Esophagus squamous epithelium (tissue), 4 donors: Measurements from ENCODE around the gene SSH2.

Experiments
- POLR2A ChIP-seq, 4 donors: fragments of 450-650 bp; IDR thresholded peaks; one replicate each; pipeline ENCODE4 v1.6.1; 2017; ENCODE audit warnings: antibody characterized with exemption in 4 of 4, mild to moderate bottlenecking in 4 of 4, moderate library complexity in 3 of 4
- TF ChIP-seq, protein P1 (sequence below), 6 experiments: fragments of 450-650 bp in 4 of 6; fragments of 200-600 bp in 2 of 6; sonication (generic) in 2 of 6; IDR thresholded peaks; one replicate each; pipeline ENCODE4 v1.5.1; 2016 to 2019; ENCODE audit warnings: antibody characterized with exemption in 6 of 6, mild to moderate bottlenecking in 4 of 6, moderate library complexity in 4 of 6

DNA sequence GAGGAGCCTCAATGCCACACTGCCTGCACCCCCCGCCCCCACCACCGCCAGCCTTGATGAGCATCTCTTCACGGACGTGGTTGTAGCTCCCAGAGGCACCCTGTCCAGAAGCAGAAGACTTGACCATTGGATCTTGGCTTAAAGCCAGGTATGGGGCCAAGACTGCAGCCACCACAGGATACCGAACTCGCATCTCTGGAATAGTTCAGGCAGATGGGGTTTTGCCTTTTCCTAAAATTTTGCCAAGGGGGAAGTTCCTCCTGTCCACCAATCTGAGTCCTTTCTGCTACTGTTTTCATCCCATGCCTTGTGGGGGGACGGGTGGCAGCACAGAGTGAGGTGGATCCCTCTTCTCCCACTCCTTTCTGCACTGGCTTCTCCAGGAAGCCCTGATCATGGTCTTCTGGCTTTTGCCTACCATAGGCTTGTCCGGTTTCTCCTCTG, 308.3 kb downstream of the SSH2 start:
- no peak for TF ChIP-seq POLR2A (IDR thresholded peaks at IDR 0.05)
- TF ChIP-seq, protein P1, sequence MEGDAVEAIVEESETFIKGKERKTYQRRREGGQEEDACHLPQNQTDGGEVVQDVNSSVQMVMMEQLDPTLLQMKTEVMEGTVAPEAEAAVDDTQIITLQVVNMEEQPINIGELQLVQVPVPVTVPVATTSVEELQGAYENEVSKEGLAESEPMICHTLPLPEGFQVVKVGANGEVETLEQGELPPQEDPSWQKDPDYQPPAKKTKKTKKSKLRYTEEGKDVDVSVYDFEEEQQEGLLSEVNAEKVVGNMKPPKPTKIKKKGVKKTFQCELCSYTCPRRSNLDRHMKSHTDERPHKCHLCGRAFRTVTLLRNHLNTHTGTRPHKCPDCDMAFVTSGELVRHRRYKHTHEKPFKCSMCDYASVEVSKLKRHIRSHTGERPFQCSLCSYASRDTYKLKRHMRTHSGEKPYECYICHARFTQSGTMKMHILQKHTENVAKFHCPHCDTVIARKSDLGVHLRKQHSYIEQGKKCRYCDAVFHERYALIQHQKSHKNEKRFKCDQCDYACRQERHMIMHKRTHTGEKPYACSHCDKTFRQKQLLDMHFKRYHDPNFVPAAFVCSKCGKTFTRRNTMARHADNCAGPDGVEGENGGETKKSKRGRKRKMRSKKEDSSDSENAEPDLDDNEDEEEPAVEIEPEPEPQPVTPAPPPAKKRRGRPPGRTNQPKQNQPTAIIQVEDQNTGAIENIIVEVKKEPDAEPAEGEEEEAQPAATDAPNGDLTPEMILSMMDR (IDR thresholded peaks at IDR 0.05): no peak
